Measurements from ENCODE around the gene GATAD2A.

The GATAD2A gene

GRCh38 chr19:19504754-19505668, 99.5 kb downstream of the GATAD2A start:
- TF ChIP-seq TAF1 (IDR thresholded peaks at IDR 0.05; ENCODE audit: borderline replicate concordance, insufficient read depth, low read length) (no peak), SIN3A (IDR thresholded peaks at IDR 0.05; ENCODE audit: borderline replicate concordance, insufficient read depth, low read length) (no peak), FOXP2 (optimal IDR thresholded peaks at IDR 0.05; ENCODE audit: borderline replicate concordance, extremely low read depth, extremely low read length, insufficient read depth) (no peak), POLR2AphosphoS5 (IDR thresholded peaks at IDR 0.05; ENCODE audit: low read depth, low read length) (no peak), REST (IDR thresholded peaks at IDR 0.05; ENCODE audit: insufficient read depth in 1 of 2, low read depth in 2 of 2, low read length in 2 of 2) (no peak)

- no peak for TF ChIP-seq POLR2AphosphoS5 (IDR thresholded peaks at IDR 0.05; ENCODE audit: low read depth, low read length)
- TF ChIP-seq FOXP2 (optimal IDR thresholded peaks at IDR 0.05; ENCODE audit: borderline replicate concordance, extremely low read depth, extremely low read length, insufficient read depth), result no peak
- no peak for TF ChIP-seq SIN3A (IDR thresholded peaks at IDR 0.05; ENCODE audit: borderline replicate concordance, insufficient read depth, low read length)
- TF ChIP-seq REST (IDR thresholded peaks at IDR 0.05; ENCODE audit: insufficient read depth in 1 of 2, low read depth in 2 of 2, low read length in 2 of 2), result no peak
- TF ChIP-seq TAF1 (IDR thresholded peaks at IDR 0.05; ENCODE audit: borderline replicate concordance, insufficient read depth, low read length), result no peak
Observed at GRCh38 chr19:19505669-19506326, 100.3 kb downstream of the GATAD2A start.

- no peak for TF ChIP-seq SIN3A (IDR thresholded peaks at IDR 0.05; ENCODE audit: borderline replicate concordance, insufficient read depth, low read length)
- TF ChIP-seq FOXP2 (optimal IDR thresholded peaks at IDR 0.05; ENCODE audit: borderline replicate concordance, extremely low read depth, extremely low read length, insufficient read depth), result no peak
- no peak for TF ChIP-seq TAF1 (IDR thresholded peaks at IDR 0.05; ENCODE audit: borderline replicate concordance, insufficient read depth, low read length)
- TF ChIP-seq POLR2AphosphoS5 (IDR thresholded peaks at IDR 0.05; ENCODE audit: low read depth, low read length), result no peak
- no peak for TF ChIP-seq REST (IDR thresholded peaks at IDR 0.05; ENCODE audit: insufficient read depth in 1 of 2, low read depth in 2 of 2, low read length in 2 of 2)
Observed at GRCh38 chr19:19506592-19506991, 101.1 kb downstream of the GATAD2A start.

GRCh38 chr19:19507354-19507753, 101.9 kb downstream of the GATAD2A start:
- no peak for TF ChIP-seq REST (IDR thresholded peaks at IDR 0.05; ENCODE audit: insufficient read depth in 1 of 2, low read depth in 2 of 2, low read length in 2 of 2)
- no peak for TF ChIP-seq FOXP2 (optimal IDR thresholded peaks at IDR 0.05; ENCODE audit: borderline replicate concordance, extremely low read depth, extremely low read length, insufficient read depth)
- no peak for TF ChIP-seq SIN3A (IDR thresholded peaks at IDR 0.05; ENCODE audit: borderline replicate concordance, insufficient read depth, low read length)
- no peak for TF ChIP-seq TAF1 (IDR thresholded peaks at IDR 0.05; ENCODE audit: borderline replicate concordance, insufficient read depth, low read length)
- no peak for TF ChIP-seq POLR2AphosphoS5 (IDR thresholded peaks at IDR 0.05; ENCODE audit: low read depth, low read length)
